WTC11 (cell line): ENCODE results near the gene SEMA3F. TPM values are rescaled to one million over a fixed set of nuclear protein-coding genes. Genes with fewer than 3 reads are reported as not detected.

Experiments used
- ATAC-seq: fragments of 200-7000 bp; cut with Tn5 transposase; 2 replicates; pipeline ENCODE4 v1.10.0; 2021; ENCODE audit warnings: mild to moderate bottlenecking, moderate library complexity
- CTCF ChIA-PET: fragments of 300-600 bp; sonication (Branson Sonifier 250); formaldehyde crosslinking; loops from one replicate; lab custom pipeline; 2021; ENCODE audit warnings: antibody characterized with exemption; lab: Charles Lee
- POLR2A ChIA-PET: fragments of 350-600 bp; sonication (Branson Sonifier 250); formaldehyde crosslinking; loops from one replicate; lab custom pipeline; 2021; ENCODE audit warnings: antibody characterized with exemption; lab: Charles Lee
- DNase-seq: peaks from one replicate; pipeline ENCODE4 v3.0.0; 2021; ENCODE audit warnings: low spot score
- H3K27ac Mint-ChIP-seq: 2 replicates; pipeline ENCODE4 v1.8.0; 2021; ENCODE audit warnings: mixed read lengths
- H3K27me3 Mint-ChIP-seq: 2 replicates; pipeline ENCODE4 v1.8.0; 2021; ENCODE audit warnings: low read depth, mild to moderate bottlenecking, moderate library complexity, mixed read lengths
- H3K36me3 Mint-ChIP-seq: 2 replicates; pipeline ENCODE4 v1.8.0; 2021; ENCODE audit warnings: mixed read lengths
- H3K4me1 Mint-ChIP-seq: 2 replicates; pipeline ENCODE4 v1.8.0; 2022; ENCODE audit warnings: mixed read lengths
- H3K4me3 Mint-ChIP-seq: 2 replicates; pipeline ENCODE4 v1.8.0; 2021; ENCODE audit warnings: mild to moderate bottlenecking, moderate library complexity, mixed read lengths
- H3K9me3 Mint-ChIP-seq: 2 replicates; pipeline ENCODE4 v1.8.0; 2021; ENCODE audit warnings: mixed read lengths
- ATF6 ChIP-seq: sonication (generic); formaldehyde crosslinking; IDR thresholded peaks from 2 replicates; pipeline ENCODE4 v1.8.1; 2023; ENCODE audit warnings: mild to moderate bottlenecking, missing genetic modification reagents
- CREM ChIP-seq: sonication (generic); formaldehyde crosslinking; IDR thresholded peaks from 2 replicates; pipeline ENCODE4 v1.8.1; 2022; ENCODE audit warnings: mild to moderate bottlenecking, missing genetic modification reagents, moderate library complexity
- ERG ChIP-seq: fragments of 250-450 bp; sonication (Bioruptor Pico); IDR thresholded peaks from 2 replicates; pipeline ENCODE4 v1.8.0; 2021; ENCODE audit warnings: mild to moderate bottlenecking
- FOXP1 ChIP-seq: sonication (generic); formaldehyde crosslinking; IDR thresholded peaks from 2 replicates; pipeline ENCODE4 v1.8.0; 2022; ENCODE audit warnings: missing genetic modification reagents, mild to moderate bottlenecking, moderate library complexity, borderline replicate concordance
- KAT7 ChIP-seq: sonication (generic); formaldehyde crosslinking; IDR thresholded peaks from 2 replicates; pipeline ENCODE4 v1.8.1; 2023; ENCODE audit warnings: missing genetic modification reagents, mild to moderate bottlenecking, borderline replicate concordance
- OVOL2 ChIP-seq: fragments of 250-450 bp; sonication (Bioruptor Pico); IDR thresholded peaks from 2 replicates; pipeline ENCODE4 v1.9.0; 2021; ENCODE audit warnings: mild to moderate bottlenecking, borderline replicate concordance
- RELA ChIP-seq: sonication (generic); formaldehyde crosslinking; IDR thresholded peaks from 2 replicates; pipeline ENCODE4 v1.8.1; 2022; ENCODE audit warnings: missing genetic modification reagents, mild to moderate bottlenecking, borderline replicate concordance
- SMAD4 ChIP-seq: sonication (generic); formaldehyde crosslinking; IDR thresholded peaks from 2 replicates; pipeline ENCODE4 v1.8.0; 2022; ENCODE audit warnings: mild to moderate bottlenecking, missing genetic modification reagents
- TEAD4 ChIP-seq: sonication (generic); formaldehyde crosslinking; IDR thresholded peaks from 2 replicates; pipeline ENCODE4 v1.8.0; 2022; ENCODE audit warnings: mild to moderate bottlenecking, missing genetic modification reagents
- ZBTB43 ChIP-seq: sonication (generic); formaldehyde crosslinking; IDR thresholded peaks from 2 replicates; pipeline ENCODE4 v1.8.1; 2023; ENCODE audit warnings: mild to moderate bottlenecking, missing genetic modification reagents
- ZNF263 ChIP-seq: sonication (generic); formaldehyde crosslinking; IDR thresholded peaks from 2 replicates; pipeline ENCODE4 v1.8.1; 2022; ENCODE audit warnings: low read depth, mild to moderate bottlenecking, moderate library complexity, missing genetic modification reagents
- total RNA-seq: library from RNA; stranded (reverse); gene quantifications from 3 replicates; pipeline ENCODE4 v1.2.3, GENCODE V29; 2021
- TF ChIP-seq, protein P1 (sequence below): sonication (generic); formaldehyde crosslinking; IDR thresholded peaks from 2 replicates; pipeline ENCODE4 v1.8.1; 2022; ENCODE audit warnings: mild to moderate bottlenecking, missing genetic modification reagents, moderate library complexity, borderline replicate concordance
- TF ChIP-seq, protein P2 (sequence below): sonication (generic); formaldehyde crosslinking; IDR thresholded peaks from 2 replicates; pipeline ENCODE4 v1.8.0; 2022; ENCODE audit warnings: mild to moderate bottlenecking, missing genetic modification reagents

The SEMA3F gene
- total RNA-seq, 1 experiment from 2014 or later, result 49.0 TPM

- Mint-ChIP-seq H3K36me3 (peaks cover 14% of the 10 kb centered on the region), H3K4me3 (no peak overlapping the region), H3K27ac (no peak overlapping the region; the same call in 1 of the 2 replicates), H3K4me1 (peaks cover 41% of the 10 kb centered on the region), H3K9me3 (no peaks in the 10 kb centered on the region), H3K27me3 (no peaks in the 10 kb centered on the region)
- no peak for DNase-seq
- ChIA-PET POLR2A (interaction anchor here (0.8 to 1.2 kb wide), 4 partner anchors 29 to 142 kb away, joined by 3 to 5 read pairs (median 4); no protein-coding TSS in a partner anchor), CTCF (interaction anchor here (1.0 to 5.9 kb wide), 16 partner anchors 8 to 422 kb away, joined by 3 to 74 read pairs (median 9); partner anchors contain the start of gene GNAT1)
- TF ChIP-seq RELA (CRISPR knock-in tag), result no peak
- TF ChIP-seq, protein P1, sequence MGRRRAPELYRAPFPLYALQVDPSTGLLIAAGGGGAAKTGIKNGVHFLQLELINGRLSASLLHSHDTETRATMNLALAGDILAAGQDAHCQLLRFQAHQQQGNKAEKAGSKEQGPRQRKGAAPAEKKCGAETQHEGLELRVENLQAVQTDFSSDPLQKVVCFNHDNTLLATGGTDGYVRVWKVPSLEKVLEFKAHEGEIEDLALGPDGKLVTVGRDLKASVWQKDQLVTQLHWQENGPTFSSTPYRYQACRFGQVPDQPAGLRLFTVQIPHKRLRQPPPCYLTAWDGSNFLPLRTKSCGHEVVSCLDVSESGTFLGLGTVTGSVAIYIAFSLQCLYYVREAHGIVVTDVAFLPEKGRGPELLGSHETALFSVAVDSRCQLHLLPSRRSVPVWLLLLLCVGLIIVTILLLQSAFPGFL (CRISPR knock-in tag), result no peak
- TF ChIP-seq, protein P2, sequence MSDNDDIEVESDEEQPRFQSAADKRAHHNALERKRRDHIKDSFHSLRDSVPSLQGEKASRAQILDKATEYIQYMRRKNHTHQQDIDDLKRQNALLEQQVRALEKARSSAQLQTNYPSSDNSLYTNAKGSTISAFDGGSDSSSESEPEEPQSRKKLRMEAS (CRISPR knock-in tag), result no peak
- no peak for TF ChIP-seq CREM
- TF ChIP-seq ATF6, result no peak
- no peak for TF ChIP-seq KAT7 (CRISPR knock-in tag)
- TF ChIP-seq SMAD4 (CRISPR knock-in tag), result no peak
- no peak for TF ChIP-seq ZBTB43
- no peak for TF ChIP-seq ERG
- no peak for TF ChIP-seq ZNF263
- TF ChIP-seq TEAD4, result no peak
- no peak for TF ChIP-seq FOXP1
- no peak for ATAC-seq
Observed at GRCh38 chr3:50122661-50123391, 32.3 kb upstream of the SEMA3F start.

GRCh38 chr3:50123394-50124051, 31.6 kb upstream of the SEMA3F start:
- H3K4me1 Mint-ChIP-seq, result peaks cover 41% of the 10 kb centered on the region
- CTCF ChIA-PET, result interaction anchor here (0.6 to 5.9 kb wide), 16 partner anchors 7 to 422 kb away, joined by 3 to 74 read pairs (median 6); partner anchors contain the start of gene GNAT1
- no peak overlapping the region for H3K4me3 Mint-ChIP-seq
- TF ChIP-seq OVOL2 (CRISPR knock-in tag), result no peak
- TF ChIP-seq, all 79 proteins: peak for 0
- Mint-ChIP-seq H3K27ac (no peak overlapping the region), H3K27me3 (no peaks in the 10 kb centered on the region), H3K9me3 (no peaks in the 10 kb centered on the region), H3K36me3 (peaks cover 7% of the 10 kb centered on the region)
- DNase-seq (no peak), ATAC-seq (no peak)
- POLR2A ChIA-PET, result interaction anchor here (0.8 kb wide), 1 partner anchor 71 kb away, joined by 3 read pairs; no protein-coding TSS in a partner anchor
